Body of pancreas (tissue), 4 donors: ENCODE data around the gene MYO15B.

ENCODE experiments used
- POLR2A ChIP-seq, 3 donors: fragments of 450-650 bp; IDR thresholded peaks; one replicate each; pipeline ENCODE4 v1.6.1; 2016; ENCODE audit warnings: antibody characterized with exemption in 3 of 3, mild to moderate bottlenecking in 2 of 3
- TF ChIP-seq, protein P1 (sequence below), 7 experiments: fragments of 450-650 bp in 4 of 7; fragments of 200-600 bp in 3 of 7; sonication (generic) in 3 of 7; IDR thresholded peaks; one replicate each; pipeline ENCODE4 v1.5.1; 2016 to 2019; ENCODE audit warnings: antibody characterized with exemption in 7 of 7

DNA sequence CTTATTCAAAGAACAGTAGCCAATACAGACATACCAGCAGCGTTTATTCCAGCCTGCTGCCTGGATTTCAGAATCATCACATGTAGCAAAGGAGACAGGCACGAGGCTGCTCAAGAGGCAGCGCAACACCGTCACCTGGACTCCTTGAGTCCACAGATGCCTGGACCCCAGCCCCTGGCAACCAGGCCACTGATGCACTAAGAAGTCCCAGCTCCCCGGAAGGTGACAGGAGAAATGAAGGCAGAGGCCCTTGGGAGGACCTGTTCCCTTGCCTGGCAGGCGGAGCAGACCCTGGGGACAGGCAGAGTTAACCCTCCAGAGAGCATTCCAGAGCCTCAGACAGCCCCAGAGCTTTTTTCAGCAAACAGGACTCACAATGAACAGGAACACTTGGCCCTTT lies 62.1 kb downstream of the MYO15B start:
- TF ChIP-seq, protein P1, sequence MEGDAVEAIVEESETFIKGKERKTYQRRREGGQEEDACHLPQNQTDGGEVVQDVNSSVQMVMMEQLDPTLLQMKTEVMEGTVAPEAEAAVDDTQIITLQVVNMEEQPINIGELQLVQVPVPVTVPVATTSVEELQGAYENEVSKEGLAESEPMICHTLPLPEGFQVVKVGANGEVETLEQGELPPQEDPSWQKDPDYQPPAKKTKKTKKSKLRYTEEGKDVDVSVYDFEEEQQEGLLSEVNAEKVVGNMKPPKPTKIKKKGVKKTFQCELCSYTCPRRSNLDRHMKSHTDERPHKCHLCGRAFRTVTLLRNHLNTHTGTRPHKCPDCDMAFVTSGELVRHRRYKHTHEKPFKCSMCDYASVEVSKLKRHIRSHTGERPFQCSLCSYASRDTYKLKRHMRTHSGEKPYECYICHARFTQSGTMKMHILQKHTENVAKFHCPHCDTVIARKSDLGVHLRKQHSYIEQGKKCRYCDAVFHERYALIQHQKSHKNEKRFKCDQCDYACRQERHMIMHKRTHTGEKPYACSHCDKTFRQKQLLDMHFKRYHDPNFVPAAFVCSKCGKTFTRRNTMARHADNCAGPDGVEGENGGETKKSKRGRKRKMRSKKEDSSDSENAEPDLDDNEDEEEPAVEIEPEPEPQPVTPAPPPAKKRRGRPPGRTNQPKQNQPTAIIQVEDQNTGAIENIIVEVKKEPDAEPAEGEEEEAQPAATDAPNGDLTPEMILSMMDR (IDR thresholded peaks at IDR 0.05): no peak
- no peak for TF ChIP-seq POLR2A (IDR thresholded peaks at IDR 0.05)
